Thyroid gland (tissue), 4 donors: ENCODE measurements around the gene RPSA. TPM values are rescaled to one million over a fixed set of nuclear protein-coding genes. Genes with fewer than 3 reads are reported as not detected.
A peak's percentile ranks its signal among the peaks of the same experiment; 100 is the strongest.

Source experiments
- DNase-seq, 2 donors: peaks; one replicate each; pipeline ENCODE4 v3.0.0-alpha.2; 2019
- H3K27ac ChIP-seq, 3 donors: fragments of 200-600 bp; sonication (generic); 1 replicate in 2 of 3; 2 replicates in 1 of 3; pipeline ENCODE4 v1.5.1; 2016 to 2019; ENCODE audit warnings: mild to moderate bottlenecking in 1 of 3, moderate library complexity in 1 of 3
- H3K27me3 ChIP-seq: fragments of 200-600 bp; sonication (generic); one replicate; pipeline ENCODE4 v1.5.1; 2019
- H3K36me3 ChIP-seq, 2 donors: fragments of 200-600 bp; sonication (generic); one replicate each; pipeline ENCODE4 v1.5.1; 2016 to 2019
- H3K4me1 ChIP-seq, 2 donors: fragments of 200-600 bp; sonication (generic); one replicate each; pipeline ENCODE4 v1.5.1; 2017 to 2019
- H3K4me3 ChIP-seq, 3 donors: fragments of 200-600 bp; sonication (generic); replicated peaks in 1 of 3; 1 replicate in 2 of 3; 2 replicates in 1 of 3; pipeline ENCODE4 v1.5.1; 2016; ENCODE audit warnings: mild to moderate bottlenecking in 1 of 3
- H3K9me3 ChIP-seq: fragments of 200-600 bp; sonication (generic); one replicate; pipeline ENCODE4 v1.5.1; 2017
- POLR2A ChIP-seq, 2 donors: fragments of 450-650 bp; IDR thresholded peaks; one replicate each; pipeline ENCODE4 v1.6.1; 2017; ENCODE audit warnings: antibody characterized with exemption in 2 of 2, mild to moderate bottlenecking in 2 of 2, moderate library complexity in 1 of 2
- WGBS, 2 donors: methylation state at CpG; one replicate each; pipeline ENCODE4 v1.1.5; 2017; 5-methylcytosine and 5-hydroxymethylcytosine counted together
- intact Hi-C: fragments of 100-400 bp; cut with DNase I; formaldehyde crosslinking; loops from one replicate; pipeline ENCODE4 v1.15.1; 2023
- total RNA-seq, 4 donors: library from RNA; depleted of rRNA; stranded (reverse); fragments of >200 nt; gene quantifications; one replicate each; pipeline ENCODE4 v1.2.3, GENCODE V29; 2016
- TF ChIP-seq, protein P1 (sequence below), 6 experiments: fragments of 200-600 bp in 3 of 6; fragments of 450-650 bp in 3 of 6; sonication (generic) in 3 of 6; IDR thresholded peaks; one replicate each; pipeline ENCODE4 v1.5.1; 2016 to 2019; ENCODE audit warnings: antibody characterized with exemption in 6 of 6, mild to moderate bottlenecking in 2 of 6, inconsistent platforms in 1 of 6, moderate library complexity in 1 of 6

The RPSA gene
- total RNA-seq, 4 donors from 2014 or later: 570 to 1,162 (median 852) TPM

DNA sequence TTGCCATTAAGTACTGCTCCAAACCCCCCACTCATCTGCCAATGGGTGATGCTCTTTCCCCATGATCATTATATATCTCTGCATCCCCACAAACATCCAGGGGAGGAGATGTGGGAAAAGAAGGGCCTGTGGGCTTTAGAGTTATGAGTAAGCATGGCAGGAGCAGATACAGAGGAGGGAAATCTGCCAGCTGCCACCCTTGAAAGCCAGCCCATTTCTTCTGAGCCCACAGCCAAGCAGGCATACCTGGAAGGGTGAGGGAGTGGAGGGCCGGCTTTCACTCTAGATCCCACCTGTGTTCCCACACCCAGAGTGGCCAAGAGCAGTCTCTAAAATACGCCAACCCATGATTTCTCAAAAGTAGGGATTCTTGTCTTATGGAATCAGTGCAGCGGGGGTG lies 25.1 kb upstream of the RPSA start:
- no peaks in the 10 kb centered on the region for H3K27me3 ChIP-seq
- intact Hi-C loops: loop anchor here (10.0 kb wide), 1 partner anchor 197 kb away; no protein-coding TSS in a partner anchor
- H3K4me3 ChIP-seq: no peak overlapping the region
- peaks cover 19% of the 10 kb centered on the region in 2 donors for H3K4me1 ChIP-seq
- TF ChIP-seq POLR2A (IDR thresholded peaks at IDR 0.05): no peak
- H3K27ac ChIP-seq: no peak overlapping the region
- WGBS, 2 donors: 97 to 100% methylated on average over 3 of the region's 3 CpGs
- H3K9me3 ChIP-seq: no peaks in the 10 kb centered on the region
- no peaks in the 10 kb centered on the region for H3K36me3 ChIP-seq
- no peak for DNase-seq

DNA sequence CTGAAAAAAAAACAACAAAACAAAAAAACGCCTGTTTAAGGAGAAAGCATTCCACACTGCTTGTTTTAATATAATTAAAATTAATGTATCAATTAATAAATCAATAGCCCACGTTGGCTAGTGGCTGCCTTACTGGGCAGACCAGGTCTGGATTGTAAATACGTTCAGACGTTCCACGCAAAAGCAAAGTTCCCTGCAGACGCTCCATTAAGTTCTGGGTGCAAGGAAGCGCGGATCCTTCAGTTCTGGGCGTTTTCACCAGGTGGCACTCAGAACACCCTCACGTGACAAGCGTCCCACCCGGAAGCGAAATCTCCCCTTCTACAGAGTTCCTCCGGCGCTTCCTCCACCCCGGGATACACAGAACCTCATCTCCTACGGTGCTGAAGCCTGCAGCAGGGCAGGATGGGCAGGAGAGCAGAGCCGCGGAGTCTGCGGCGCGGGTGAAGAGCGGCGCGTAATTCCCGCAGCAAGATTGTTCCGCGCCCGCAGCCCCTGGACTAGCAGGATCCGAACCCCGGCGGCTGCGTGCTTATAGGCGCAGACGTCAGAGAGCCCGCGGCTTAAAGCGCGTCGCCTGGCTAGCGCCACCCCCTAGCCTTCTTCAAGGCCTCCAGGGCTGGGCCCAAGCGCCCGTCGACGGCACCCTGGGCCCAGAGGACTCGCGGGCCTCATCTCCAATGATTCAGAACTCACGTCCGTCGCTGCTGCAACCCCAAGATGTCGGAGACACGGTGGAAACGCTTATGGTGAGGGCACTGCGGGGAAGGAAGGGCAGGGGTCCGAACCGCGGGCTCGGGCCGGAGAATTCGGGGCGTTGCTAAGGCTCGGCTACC lies 23.3 kb upstream of the RPSA start, which contains the start of gene SLC25A38:
Gene SLC25A38 (plus strand): TSS at position 326 of the 836 bp plus-strand sequence. CDS start 355 bp downstream, at position 681.
- Histone ChIP-seq H3K36me3 (no peaks in the 10 kb centered on the region), H3K27me3 (no peaks in the 10 kb centered on the region), H3K4me1 (peaks cover 22 to 28% of the 10 kb centered on the region in 2 donors), H3K9me3 (no peaks in the 10 kb centered on the region), H3K27ac (peak within 1 kb of the TSS; percentile 91), H3K4me3 (peak within 1 kb of the TSS; percentile 49 to 74 (median 73))
- 0 to 1% methylated on average over 23 to 56 of the region's 62 CpGs for WGBS, 2 donors
- TF ChIP-seq POLR2A (IDR thresholded peaks at IDR 0.05): peak in 1 of 2 donors; percentile 66
- TF ChIP-seq, protein P1, sequence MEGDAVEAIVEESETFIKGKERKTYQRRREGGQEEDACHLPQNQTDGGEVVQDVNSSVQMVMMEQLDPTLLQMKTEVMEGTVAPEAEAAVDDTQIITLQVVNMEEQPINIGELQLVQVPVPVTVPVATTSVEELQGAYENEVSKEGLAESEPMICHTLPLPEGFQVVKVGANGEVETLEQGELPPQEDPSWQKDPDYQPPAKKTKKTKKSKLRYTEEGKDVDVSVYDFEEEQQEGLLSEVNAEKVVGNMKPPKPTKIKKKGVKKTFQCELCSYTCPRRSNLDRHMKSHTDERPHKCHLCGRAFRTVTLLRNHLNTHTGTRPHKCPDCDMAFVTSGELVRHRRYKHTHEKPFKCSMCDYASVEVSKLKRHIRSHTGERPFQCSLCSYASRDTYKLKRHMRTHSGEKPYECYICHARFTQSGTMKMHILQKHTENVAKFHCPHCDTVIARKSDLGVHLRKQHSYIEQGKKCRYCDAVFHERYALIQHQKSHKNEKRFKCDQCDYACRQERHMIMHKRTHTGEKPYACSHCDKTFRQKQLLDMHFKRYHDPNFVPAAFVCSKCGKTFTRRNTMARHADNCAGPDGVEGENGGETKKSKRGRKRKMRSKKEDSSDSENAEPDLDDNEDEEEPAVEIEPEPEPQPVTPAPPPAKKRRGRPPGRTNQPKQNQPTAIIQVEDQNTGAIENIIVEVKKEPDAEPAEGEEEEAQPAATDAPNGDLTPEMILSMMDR (IDR thresholded peaks at IDR 0.05): peak in 3 of 6 experiments; percentile 27 to 32 (median 29)
- intact Hi-C loops: loop anchor here (10.0 kb wide), 1 partner anchor 198 kb away; no protein-coding TSS in a partner anchor
- DNase-seq: peak; percentile 82 to 84

DNA sequence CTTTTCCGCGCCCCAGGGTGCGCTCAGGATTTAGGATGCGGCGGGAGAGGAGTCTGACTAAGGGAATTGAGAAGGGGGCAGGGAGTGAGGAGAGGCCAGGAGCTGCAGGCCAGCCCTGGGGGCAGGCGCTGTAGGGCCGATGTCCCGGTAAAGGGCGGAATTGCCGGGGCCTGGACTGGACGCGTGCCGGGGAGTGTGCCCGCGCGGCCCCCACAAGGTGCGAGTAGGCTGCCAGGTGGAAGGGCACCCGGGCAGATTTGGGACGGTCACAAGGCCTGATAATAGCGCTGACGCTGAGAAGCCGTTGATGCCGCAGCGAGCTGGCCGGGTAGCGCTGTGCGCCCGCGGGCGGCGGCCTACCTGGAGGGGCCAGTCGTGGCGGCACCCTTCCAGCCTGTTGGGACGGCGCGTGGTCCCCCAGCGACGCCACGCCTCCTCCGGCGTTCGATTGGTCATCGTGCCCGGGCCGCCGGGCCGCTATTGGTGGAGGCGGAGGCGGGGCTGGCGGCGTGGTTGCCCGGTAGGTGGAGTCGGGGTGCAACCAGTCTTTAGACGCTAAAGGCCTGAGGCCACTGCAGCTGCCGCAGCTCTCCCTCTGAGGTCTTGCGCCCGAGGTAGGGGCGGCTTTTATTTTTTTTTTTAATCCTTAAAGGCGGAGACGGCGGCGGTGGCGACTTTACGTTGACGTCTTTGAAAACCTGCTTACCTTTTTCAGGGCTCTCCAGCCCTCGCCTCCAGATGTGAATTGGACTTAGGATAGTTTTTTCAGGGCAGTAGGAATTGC lies 22.4 kb upstream of the RPSA start:
- WGBS, 2 donors: 1% methylated on average over 28 to 42 of the region's 66 CpGs
- intact Hi-C loops: loop anchor here (10.0 kb wide), 1 partner anchor 199 kb away; no protein-coding TSS in a partner anchor
- Histone ChIP-seq H3K9me3 (no peaks in the 10 kb centered on the region), H3K27me3 (no peaks in the 10 kb centered on the region), H3K36me3 (no peaks in the 10 kb centered on the region), H3K27ac (peak overlapping the region; percentile 91), H3K4me1 (peaks cover 29 to 35% of the 10 kb centered on the region in 2 donors), H3K4me3 (peak overlapping the region; percentile 65 to 74 (median 73))
- DNase-seq: peak; percentile 99
- TF ChIP-seq, protein P1 (IDR thresholded peaks at IDR 0.05): peak in 2 of 6 experiments; percentile 9 to 18
- TF ChIP-seq POLR2A (IDR thresholded peaks at IDR 0.05): peak in 1 of 2 donors; percentile 98

DNA sequence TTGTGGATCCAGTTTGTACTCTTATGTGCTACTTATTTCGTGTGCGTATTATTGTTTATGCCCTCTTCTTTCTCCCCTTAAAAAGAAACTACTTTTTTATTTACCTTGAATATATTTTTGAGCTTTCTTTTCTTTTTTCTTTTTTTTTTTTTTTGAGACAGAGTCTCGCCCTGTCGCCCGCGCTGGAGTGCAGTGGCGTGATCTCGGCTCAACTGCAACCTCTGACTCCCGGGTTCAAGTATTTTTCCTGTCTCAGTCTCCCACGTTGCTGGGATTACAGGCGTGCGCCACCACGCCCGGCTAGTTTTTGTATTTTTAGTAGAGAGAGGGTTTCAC lies 21.9 kb upstream of the RPSA start:
- Histone ChIP-seq H3K4me3 (peak overlapping the region in 2 of 3 donors; percentile 65 to 73), H3K27ac (peak overlapping the region; percentile 4 to 63 (median 50)), H3K9me3 (no peaks in the 10 kb centered on the region), H3K4me1 (peaks cover 29 to 35% of the 10 kb centered on the region in 2 donors), H3K36me3 (no peaks in the 10 kb centered on the region), H3K27me3 (no peaks in the 10 kb centered on the region)
- TF ChIP-seq, protein P1 (IDR thresholded peaks at IDR 0.05): no peak
- no peak for TF ChIP-seq POLR2A (IDR thresholded peaks at IDR 0.05)
- intact Hi-C loops: loop anchor here (10.0 kb wide), 1 partner anchor 200 kb away; no protein-coding TSS in a partner anchor
- WGBS, 2 donors: 33 to 60% methylated on average over 14 of the region's 14 CpGs
- DNase-seq: peak in 1 of 2 donors; percentile 21

DNA sequence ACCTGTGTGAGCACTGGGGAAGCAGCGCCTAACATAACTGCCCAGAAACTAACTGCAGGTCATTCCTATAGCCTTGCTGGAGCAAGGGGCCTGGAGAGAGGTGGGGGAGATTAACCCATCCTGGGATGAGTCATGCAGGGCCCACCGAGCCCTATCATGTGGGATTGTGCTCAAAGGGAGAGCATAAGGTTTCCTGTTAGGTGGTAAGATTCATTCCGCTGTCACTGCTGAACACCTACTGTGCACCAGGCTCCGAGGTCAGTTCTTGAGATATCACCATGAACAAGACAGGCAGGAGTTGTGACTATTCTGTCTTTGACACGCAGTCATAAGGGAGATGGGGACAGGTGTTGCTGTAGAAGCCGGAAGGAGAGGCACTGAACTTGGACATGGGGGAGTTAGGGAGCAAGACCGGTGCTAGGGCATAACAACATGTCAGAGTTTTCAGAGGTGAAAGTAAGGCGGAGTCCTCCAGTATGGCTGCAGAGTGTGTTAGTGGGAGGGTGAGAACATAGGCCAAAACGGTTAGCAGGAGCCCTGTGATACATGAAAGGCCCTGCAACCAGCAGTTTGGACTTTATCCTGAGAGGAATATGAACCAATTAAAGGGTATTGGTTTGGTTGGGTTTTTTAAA lies 20.9 kb upstream of the RPSA start:
- intact Hi-C loops: loop anchor here (10.0 kb wide), 1 partner anchor 201 kb away; no protein-coding TSS in a partner anchor
- H3K27me3 ChIP-seq: no peaks in the 10 kb centered on the region
- H3K4me3 ChIP-seq: no peak overlapping the region
- H3K36me3 ChIP-seq: no peaks in the 10 kb centered on the region
- WGBS, 2 donors: 79 to 80% methylated on average over 9 of the region's 9 CpGs
- no peak for TF ChIP-seq POLR2A (IDR thresholded peaks at IDR 0.05)
- TF ChIP-seq, protein P1 (IDR thresholded peaks at IDR 0.05): no peak
- H3K27ac ChIP-seq: no peak overlapping the region
- DNase-seq: no peak
- H3K9me3 ChIP-seq: no peaks in the 10 kb centered on the region
- H3K4me1 ChIP-seq: peaks cover 29 to 35% of the 10 kb centered on the region in 2 donors
